GM21360 (cell line): Measurements from ENCODE around the gene SLC39A13.

Experiments
- ATAC-seq: cut with Tn5 transposase; IDR thresholded peaks from one replicate; pipeline ENCODE4 v1.9.1; 2021; ENCODE audit warnings: mild to moderate bottlenecking, moderate library complexity; ENCODE audit not compliant: unreplicated experiment

The SLC39A13 gene

GRCh38 chr11:47407746-47408590, at the start of gene SLC39A13:
Gene SLC39A13, plus strand, starts transcription at chr11:47408590. Its CDS starts 1,505 bp downstream, at chr11:47410095.
- ATAC-seq, result peak; percentile 75

- ATAC-seq, result no peak
Observed at GRCh38 chr11:47358731-47359051, 49.7 kb upstream of the SLC39A13 start.

- no peak for ATAC-seq
Observed at GRCh38 chr11:47359162-47359561, 49.2 kb upstream of the SLC39A13 start.

GRCh38 chr11:47359586-47359985, 48.8 kb upstream of the SLC39A13 start:
- ATAC-seq, result no peak

GRCh38 chr11:47360341-47360740, 48.0 kb upstream of the SLC39A13 start:
- ATAC-seq, result no peak

- ATAC-seq, result no peak
Observed at GRCh38 chr11:47361419-47361818, 47.0 kb upstream of the SLC39A13 start.

GRCh38 chr11:47366020-47366490, 42.3 kb upstream of the SLC39A13 start:
- no peak for ATAC-seq

- no peak for ATAC-seq
Observed at GRCh38 chr11:47369676-47370075, 38.7 kb upstream of the SLC39A13 start.

- no peak for ATAC-seq
Observed at GRCh38 chr11:47372422-47372821, 36.0 kb upstream of the SLC39A13 start.

GRCh38 chr11:47373876-47374719, 34.3 kb upstream of the SLC39A13 start:
- peak; percentile 29 for ATAC-seq

- no peak for ATAC-seq
Observed at GRCh38 chr11:47374720-47375019, 33.7 kb upstream of the SLC39A13 start.

GRCh38 chr11:47375020-47375419, 33.4 kb upstream of the SLC39A13 start:
- no peak for ATAC-seq

- ATAC-seq, result no peak
Observed at GRCh38 chr11:47375546-47376085, 32.8 kb upstream of the SLC39A13 start.

- no peak for ATAC-seq
Observed at GRCh38 chr11:47376107-47376524, 32.3 kb upstream of the SLC39A13 start.

- no peak for ATAC-seq
Observed at GRCh38 chr11:47376525-47377371, 31.6 kb upstream of the SLC39A13 start.

GRCh38 chr11:47377571-47378009, 30.8 kb upstream of the SLC39A13 start:
- peak; percentile 2 for ATAC-seq

- ATAC-seq, result peak; percentile 69
Observed at GRCh38 chr11:47378010-47378835, 30.2 kb upstream of the SLC39A13 start, which contains the start of gene SPI1. Gene SPI1, minus strand, starts transcription at chr11:47378547. Its CDS starts 194 bp downstream, at chr11:47378353.

- ATAC-seq, result peak; percentile 2
Observed at GRCh38 chr11:47378836-47379170, 29.6 kb upstream of the SLC39A13 start.

GRCh38 chr11:47379317-47379716, 29.1 kb upstream of the SLC39A13 start:
- ATAC-seq, result no peak

GRCh38 chr11:47380078-47380477, 28.3 kb upstream of the SLC39A13 start:
- ATAC-seq, result no peak
